SIG-M5 (cell line): ENCODE results near the gene GOLIM4.
"Not testable (repeated sequence)": the region's sequence is repeated elsewhere in the genome, so short reads cannot be mapped to it uniquely, and the experiment has no call there.

ENCODE experiments used
- DNase-seq: peaks from one replicate; lab custom pipeline; 2025; lab: John Stamatoyannopoulos, UW

The GOLIM4 gene

GRCh38 chr3:168077091-168077490, 18.6 kb downstream of the GOLIM4 start:
- no peak for DNase-seq

- DNase-seq: no peak
Measured at GRCh38 chr3:168073842-168074605, 21.7 kb downstream of the GOLIM4 start.

DNA sequence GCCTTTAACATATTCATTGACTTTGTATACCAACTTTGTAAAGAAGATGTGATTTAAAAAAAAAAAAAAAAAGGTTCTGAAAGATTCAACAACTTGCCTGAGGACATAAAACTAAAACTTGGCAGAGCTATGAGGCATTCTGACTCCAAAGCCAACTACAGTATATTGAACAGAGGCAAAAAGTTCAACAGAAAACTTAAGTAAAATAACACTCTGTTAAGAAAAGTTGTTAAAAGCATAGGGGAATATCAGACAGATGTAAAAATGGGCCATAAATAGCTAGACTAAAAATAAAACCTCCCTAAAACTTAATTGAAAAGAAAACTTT, 23.4 kb downstream of the GOLIM4 start:
- no peak for DNase-seq

- no peak for DNase-seq
Measured at GRCh38 chr3:168071591-168072322, 24.0 kb downstream of the GOLIM4 start.

DNA sequence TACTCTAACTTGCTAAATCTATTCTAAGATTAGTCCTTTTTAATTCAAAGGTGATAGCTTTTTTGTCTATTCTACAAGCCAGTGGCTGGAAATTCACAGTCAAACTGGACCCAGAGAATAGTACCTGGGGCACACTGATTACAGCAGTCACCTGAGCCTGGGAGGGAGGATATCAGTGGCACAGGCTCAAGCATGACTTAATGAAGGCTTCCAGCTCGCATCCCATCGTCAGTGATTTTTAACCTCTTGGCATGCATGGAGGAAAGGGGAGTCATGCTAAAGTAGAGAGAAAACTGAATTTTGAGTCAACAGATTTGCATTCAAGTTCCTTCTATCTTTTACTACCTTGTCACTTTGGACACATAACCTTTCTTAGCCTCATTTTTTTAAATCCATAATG, 24.8 kb downstream of the GOLIM4 start:
- no peak for DNase-seq

- no peak for DNase-seq
Measured at GRCh38 chr3:168068346-168068745, 27.4 kb downstream of the GOLIM4 start.

DNA sequence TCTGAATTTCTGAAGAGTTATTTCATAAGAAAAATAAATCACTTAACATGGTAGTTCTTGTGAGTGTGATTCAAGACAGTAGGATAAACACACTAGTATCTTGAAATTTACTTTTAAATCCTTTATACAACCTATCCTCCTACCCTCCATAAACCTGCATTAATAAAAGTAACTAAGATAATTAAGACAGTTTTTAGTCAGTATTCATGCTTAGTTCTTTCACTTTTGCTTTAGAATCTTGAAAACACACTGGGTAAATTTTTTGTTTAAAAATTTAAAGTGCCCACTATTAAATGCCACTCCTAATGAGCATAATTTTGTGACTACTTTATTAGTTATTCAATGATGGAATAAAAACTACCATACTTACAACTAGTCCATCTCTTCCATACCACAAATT, 28.8 kb downstream of the GOLIM4 start:
- no peak for DNase-seq

- DNase-seq: no peak
Measured at GRCh38 chr3:168065569-168065968, 30.2 kb downstream of the GOLIM4 start.

DNA sequence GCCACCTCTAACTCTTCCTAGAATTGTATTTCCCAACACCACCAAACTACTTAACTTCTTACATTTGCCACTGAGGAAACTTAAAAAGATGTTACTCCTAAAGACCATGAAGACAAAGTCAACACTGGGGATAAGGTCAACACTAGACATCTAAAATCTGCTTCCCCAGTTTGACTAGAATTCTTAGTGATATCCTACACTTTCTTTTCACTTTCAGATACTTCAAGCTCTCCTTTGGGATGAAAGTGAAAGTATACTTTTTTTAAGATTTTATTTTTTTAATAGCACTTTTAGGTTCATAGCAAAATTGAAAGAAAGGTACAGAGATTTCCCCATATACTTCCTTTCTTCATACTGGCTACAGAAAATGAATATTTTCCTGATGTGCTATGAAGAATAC, 32.6 kb downstream of the GOLIM4 start:
- no peak for DNase-seq

DNA sequence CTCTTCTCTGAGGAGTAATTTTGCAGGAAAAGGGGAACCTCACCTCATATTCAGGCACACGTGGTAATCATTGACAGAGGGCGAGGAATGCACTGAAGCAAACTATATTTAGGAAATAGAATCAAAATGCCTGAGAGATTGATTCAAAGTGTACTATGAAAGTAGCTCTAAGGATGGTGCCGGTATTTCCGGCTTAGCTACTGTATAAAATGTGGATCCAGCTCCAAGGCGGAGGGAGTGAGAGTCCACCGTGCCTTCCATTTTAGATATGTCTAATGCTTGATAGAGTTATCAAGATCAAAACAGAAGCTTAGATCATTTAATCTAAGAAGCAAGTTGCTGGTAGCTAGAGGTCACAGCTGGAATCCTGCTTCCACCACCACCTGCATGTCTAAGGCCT, 33.0 kb downstream of the GOLIM4 start:
- DNase-seq: no peak

GRCh38 chr3:168061332-168061996, 34.3 kb downstream of the GOLIM4 start:
- DNase-seq: no peak

GRCh38 chr3:168060317-168060716, 35.4 kb downstream of the GOLIM4 start:
- DNase-seq: no peak

GRCh38 chr3:168058481-168058880, 37.2 kb downstream of the GOLIM4 start:
- DNase-seq: no peak

DNA sequence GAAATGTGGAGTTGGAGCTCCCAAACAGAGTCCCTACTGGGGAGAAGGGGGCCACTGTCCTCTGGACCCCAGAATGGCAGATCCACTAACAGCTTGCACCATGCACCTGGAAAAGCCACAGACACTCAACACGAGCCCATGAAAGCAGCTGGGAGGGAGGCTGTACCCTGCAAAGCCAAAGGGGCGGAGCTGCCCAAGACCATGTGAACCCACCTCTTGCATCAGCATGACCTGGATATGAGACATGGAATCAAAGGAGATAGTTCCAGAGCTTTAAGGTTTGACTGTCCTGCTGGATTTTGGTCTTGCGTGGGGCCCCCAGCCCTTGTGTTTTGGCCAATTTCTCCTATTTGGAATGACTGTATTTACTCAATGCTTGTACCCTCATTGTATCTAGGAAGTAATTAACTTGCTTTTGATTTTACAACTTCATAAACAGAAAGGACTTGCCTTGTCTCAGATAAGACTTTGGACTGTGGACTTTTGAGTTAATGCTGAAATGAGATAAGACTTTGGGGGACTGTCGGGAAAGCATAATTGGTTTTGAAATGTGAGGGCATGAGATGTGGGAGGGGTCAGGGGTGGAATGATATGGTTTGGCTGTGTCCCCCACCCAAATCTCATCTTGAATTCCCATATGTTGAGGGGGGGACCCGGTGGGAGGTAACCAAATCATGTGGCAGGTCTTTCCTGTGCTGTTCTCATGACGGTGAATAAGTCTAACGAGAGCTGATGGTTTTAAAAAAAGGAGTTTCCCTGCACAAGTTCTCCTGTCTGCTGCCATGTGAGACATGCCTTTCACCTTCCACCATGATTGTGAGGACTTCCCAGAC, 39.1 kb downstream of the GOLIM4 start:
- not testable (repeated sequence) for DNase-seq

GRCh38 chr3:168054447-168054846, 41.3 kb downstream of the GOLIM4 start:
- no peak for DNase-seq

GRCh38 chr3:168053115-168053514, 42.6 kb downstream of the GOLIM4 start:
- DNase-seq: no peak

DNA sequence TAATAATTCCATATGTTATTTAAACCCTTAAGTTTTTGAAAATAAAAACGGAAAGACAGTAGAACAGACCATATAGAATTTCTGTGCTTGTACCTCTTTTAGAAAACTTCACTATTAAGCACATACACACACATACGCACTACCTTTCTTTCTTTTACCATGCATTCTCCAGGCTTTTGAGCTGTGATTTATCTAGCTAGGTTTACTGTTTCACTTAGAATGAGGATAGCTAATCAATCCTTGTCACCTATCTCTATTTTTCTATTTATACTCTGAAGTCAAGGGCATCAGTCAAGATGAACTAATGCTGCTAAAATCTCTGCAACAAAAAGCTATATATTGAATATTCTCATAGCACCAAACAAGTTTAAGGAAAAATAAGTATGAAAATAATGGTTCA, 43.2 kb downstream of the GOLIM4 start:
- DNase-seq: no peak

GRCh38 chr3:168051531-168052471, 43.9 kb downstream of the GOLIM4 start:
- DNase-seq: no peak

GRCh38 chr3:168051070-168051469, 44.7 kb downstream of the GOLIM4 start:
- DNase-seq: no peak

DNA sequence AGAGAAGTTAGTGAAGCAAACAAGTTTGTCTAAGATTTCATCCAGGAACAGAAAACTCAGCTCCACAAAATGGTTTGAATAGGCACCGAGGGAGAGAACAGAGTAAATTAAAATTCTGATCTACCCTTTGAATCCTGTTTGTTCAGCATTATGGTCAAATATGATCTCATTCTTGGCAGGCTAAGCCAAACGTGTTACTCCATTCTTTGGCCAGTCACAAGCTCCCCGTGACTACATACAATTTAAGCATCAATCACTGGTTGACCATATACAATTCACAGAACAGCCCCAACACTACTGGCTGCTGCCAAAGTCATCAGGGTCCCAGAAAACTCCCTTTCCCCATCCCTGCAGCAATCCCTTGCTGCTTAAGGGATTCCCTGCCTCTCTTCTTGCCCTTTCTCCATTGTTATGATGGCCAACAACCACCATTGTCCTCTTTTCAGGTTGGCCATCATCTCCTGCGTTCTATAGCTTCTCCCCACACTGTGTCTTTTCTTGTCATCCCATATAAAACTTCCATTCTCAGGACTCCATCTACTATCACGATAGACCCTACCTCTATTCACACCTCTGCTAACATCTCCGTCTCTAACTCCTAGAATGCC, 46.3 kb downstream of the GOLIM4 start:
- DNase-seq: no peak
